Psoas muscle (tissue), 8 donors: ENCODE data around the gene CGB3. TPM values are rescaled to one million over a fixed set of nuclear protein-coding genes. Genes with fewer than 3 reads are reported as not detected.
"Not testable (repeated sequence)": the region's sequence is repeated elsewhere in the genome, so short reads cannot be mapped to it uniquely, and the experiment has no call there.

Source experiments
- ATAC-seq, 4 donors: fragments of 200-7000 bp; cut with Tn5 transposase; one replicate each; pipeline ENCODE4 v1.9.1; 2020; ENCODE audit warnings: moderate library complexity in 3 of 4, mild to moderate bottlenecking in 2 of 4
- DNase-seq, 2 donors: peaks; one replicate each; pipeline ENCODE4 v3.0.0-alpha.2; 2020
- H3K27ac ChIP-seq: fragments of 200-600 bp; one replicate; pipeline ENCODE4 v1.8.0; 2022
- H3K27me3 ChIP-seq, 3 donors: fragments of 200-600 bp in 1 of 3; one replicate each; pipeline versions ENCODE4 v1.6.1 to v1.8.0; 2013 to 2022; ENCODE audit warnings: low read length in 2 of 3, mild to moderate bottlenecking in 2 of 3, moderate library complexity in 1 of 3; ENCODE audit not compliant: insufficient read depth in 3 of 3
- H3K36me3 ChIP-seq, 2 donors: fragments of 200-600 bp in 1 of 2; one replicate each; pipeline versions ENCODE4 v1.6.1 to v1.8.0; 2013 to 2022; ENCODE audit warnings: low read depth in 1 of 2, mild to moderate bottlenecking in 1 of 2, moderate library complexity in 1 of 2; ENCODE audit not compliant: insufficient read depth in 1 of 2
- H3K4me1 ChIP-seq: fragments of 200-600 bp; one replicate; pipeline ENCODE4 v1.8.0; 2022
- H3K4me3 ChIP-seq: fragments of 200-600 bp; one replicate; pipeline ENCODE4 v1.8.0; 2022; ENCODE audit warnings: mild to moderate bottlenecking
- H3K9me3 ChIP-seq: fragments of 200-600 bp; one replicate; pipeline ENCODE4 v1.8.0; 2022
- WGBS, 3 donors: extraction: QIAGEN DNeasy Blood & Tissue Kit; methylation state at CpG; one replicate each; pipeline versions ENCODE4 v1.1.6 to v1.1.7; 2013; 5-methylcytosine and 5-hydroxymethylcytosine counted together
- intact Hi-C, 2 donors: fragments of 100-400 bp; cut with DNase I; formaldehyde crosslinking; loops; one replicate each; pipeline versions ENCODE4 v1.11.0 to v1.14.2; 2022
- polyA plus RNA-seq, 3 donors: library from polyadenylated mRNA; stranded (reverse); fragments of 200-250 nt; gene quantifications; one replicate each; pipeline ENCODE4 v1.2.3, GENCODE V29; 2013
- total RNA-seq, 4 donors: library from RNA; stranded (reverse); fragmentation: NEBNext Ultra II Directional in 2 of 4; extraction: Animal tissue kit (Norgen Biotek cat#: 25700) in 2 of 4; gene quantifications; one replicate each; pipeline versions ENCODE4 v1.2.1 to v1.2.4, GENCODE V29; 2021 to 2023
- TF ChIP-seq, protein P1 (sequence below): fragments of 200-600 bp; IDR thresholded peaks from one replicate; pipeline ENCODE4 v1.8.0; 2022; ENCODE audit warnings: antibody characterized with exemption
- donor health status: healthy with polysubstance abuse.
- donor health status: DM: no; HTN: no; CAD: no; lungs with moderate emphysema.
- donor health status: Bipolar disorder and iron deficiency.
- donor health status: healthy.
- donor health status: DM: yes; HTN: yes; CAD: no.
- donor health status: DM: no; HTN: no; CAD: no.
- donor health status: DM: no; HTN: no; CAD: no.
- donor health status: DM: yes; HTN: yes; CAD: no.

The CGB3 gene
- total and polyA plus RNA-seq, 7 donors = not detected

DNA sequence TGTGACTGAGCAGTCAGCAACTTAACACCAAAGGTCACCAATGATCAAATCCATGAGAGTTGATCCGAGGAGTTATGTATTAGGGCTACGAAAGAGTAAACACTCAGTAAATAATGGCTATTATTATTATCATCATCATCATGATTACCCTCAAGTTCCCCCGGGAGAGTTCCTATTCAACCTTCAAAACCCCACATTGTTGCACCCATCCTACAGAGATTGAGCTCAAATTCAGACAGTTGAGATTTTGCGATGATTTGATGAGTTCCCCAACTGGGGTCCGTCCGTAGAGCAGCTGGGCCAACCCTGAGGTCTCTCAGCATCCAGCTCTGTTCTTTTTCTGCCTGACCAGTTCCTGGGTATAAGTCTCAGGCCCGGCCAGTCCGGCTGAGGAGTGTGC, 14.0 kb upstream of the CGB3 start:
- H3K4me3 ChIP-seq, H3K27ac ChIP-seq, H3K4me1 ChIP-seq, H3K36me3 ChIP-seq, DNase-seq, ATAC-seq, H3K27me3 ChIP-seq, intact Hi-C loops, H3K9me3 ChIP-seq: not testable (repeated sequence)
- 86 to 92% (median 92%) methylated on average over 5 to 7 of the region's 8 CpGs for WGBS, 3 donors

DNA sequence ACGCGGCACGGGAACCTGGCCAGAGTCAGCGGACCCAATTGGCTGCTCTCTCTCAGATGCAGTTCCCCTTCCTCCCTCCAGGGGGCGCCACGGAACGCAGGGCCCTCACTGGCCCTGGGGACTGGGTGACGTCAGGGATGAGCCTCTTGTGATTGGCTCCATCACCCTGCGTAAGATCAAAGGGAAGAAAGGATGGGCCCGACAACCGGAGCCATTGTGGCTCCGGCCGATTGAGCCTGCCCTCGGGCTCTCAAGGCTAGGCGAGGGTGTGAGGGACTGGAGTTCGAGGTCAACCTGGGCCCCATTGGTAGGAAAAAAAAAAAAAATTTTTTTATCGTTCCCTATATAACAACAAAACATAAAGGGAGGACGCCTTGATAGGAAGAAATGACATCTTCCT, 12.7 kb upstream of the CGB3 start, which contains the start of gene CGB1:
TSS of gene CGB1 (minus strand) at position 81 of the 400 bp plus-strand sequence. CDS start 184 bp downstream, outside the sequence.
- H3K27me3 ChIP-seq, H3K9me3 ChIP-seq, H3K27ac ChIP-seq, H3K4me3 ChIP-seq, DNase-seq, intact Hi-C loops, H3K36me3 ChIP-seq, H3K4me1 ChIP-seq: not testable (repeated sequence)
- TF ChIP-seq, protein P1, sequence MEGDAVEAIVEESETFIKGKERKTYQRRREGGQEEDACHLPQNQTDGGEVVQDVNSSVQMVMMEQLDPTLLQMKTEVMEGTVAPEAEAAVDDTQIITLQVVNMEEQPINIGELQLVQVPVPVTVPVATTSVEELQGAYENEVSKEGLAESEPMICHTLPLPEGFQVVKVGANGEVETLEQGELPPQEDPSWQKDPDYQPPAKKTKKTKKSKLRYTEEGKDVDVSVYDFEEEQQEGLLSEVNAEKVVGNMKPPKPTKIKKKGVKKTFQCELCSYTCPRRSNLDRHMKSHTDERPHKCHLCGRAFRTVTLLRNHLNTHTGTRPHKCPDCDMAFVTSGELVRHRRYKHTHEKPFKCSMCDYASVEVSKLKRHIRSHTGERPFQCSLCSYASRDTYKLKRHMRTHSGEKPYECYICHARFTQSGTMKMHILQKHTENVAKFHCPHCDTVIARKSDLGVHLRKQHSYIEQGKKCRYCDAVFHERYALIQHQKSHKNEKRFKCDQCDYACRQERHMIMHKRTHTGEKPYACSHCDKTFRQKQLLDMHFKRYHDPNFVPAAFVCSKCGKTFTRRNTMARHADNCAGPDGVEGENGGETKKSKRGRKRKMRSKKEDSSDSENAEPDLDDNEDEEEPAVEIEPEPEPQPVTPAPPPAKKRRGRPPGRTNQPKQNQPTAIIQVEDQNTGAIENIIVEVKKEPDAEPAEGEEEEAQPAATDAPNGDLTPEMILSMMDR = peak; percentile 39
- 50 to 51% (median 51%) methylated on average over 17 to 18 of the region's 18 CpGs for WGBS, 3 donors
- peak in 3 of 4 donors; percentile 30 to 57 (median 57) for ATAC-seq

- DNase-seq, H3K4me3 ChIP-seq, H3K27ac ChIP-seq, H3K36me3 ChIP-seq, intact Hi-C loops, H3K9me3 ChIP-seq, H3K27me3 ChIP-seq, H3K4me1 ChIP-seq: not testable (repeated sequence)
- TF ChIP-seq, protein P1 = peak; percentile 27
- peak in 3 of 4 donors; percentile 19 to 52 (median 40) for ATAC-seq
- WGBS, 3 donors = 19 to 21% (median 21%) methylated on average over 27 to 28 of the region's 28 CpGs
Observed at GRCh38 chr19:49031642-49032301, 7.6 kb upstream of the CGB3 start, which contains the start of gene CGB2. Gene CGB2, plus strand, starts transcription at chr19:49031890. Its CDS starts 206 bp downstream, at chr19:49032096.

- 79 to 94% (median 93%) methylated on average over 2 to 6 of the region's 8 CpGs for WGBS, 3 donors
- H3K27me3 ChIP-seq, H3K4me1 ChIP-seq, DNase-seq, H3K4me3 ChIP-seq, H3K27ac ChIP-seq, H3K9me3 ChIP-seq, ATAC-seq, H3K36me3 ChIP-seq, intact Hi-C loops: not testable (repeated sequence)
Observed at GRCh38 chr19:49030323-49030722, 6.2 kb upstream of the CGB3 start.

GRCh38 chr19:49029749-49030148, 5.6 kb upstream of the CGB3 start:
- H3K4me1 ChIP-seq, H3K9me3 ChIP-seq, intact Hi-C loops, H3K27ac ChIP-seq, ATAC-seq, DNase-seq, H3K27me3 ChIP-seq, H3K4me3 ChIP-seq, H3K36me3 ChIP-seq: not testable (repeated sequence)
- WGBS, 3 donors = 80 to 91% (median 86%) methylated on average over 7 to 14 of the region's 14 CpGs

DNA sequence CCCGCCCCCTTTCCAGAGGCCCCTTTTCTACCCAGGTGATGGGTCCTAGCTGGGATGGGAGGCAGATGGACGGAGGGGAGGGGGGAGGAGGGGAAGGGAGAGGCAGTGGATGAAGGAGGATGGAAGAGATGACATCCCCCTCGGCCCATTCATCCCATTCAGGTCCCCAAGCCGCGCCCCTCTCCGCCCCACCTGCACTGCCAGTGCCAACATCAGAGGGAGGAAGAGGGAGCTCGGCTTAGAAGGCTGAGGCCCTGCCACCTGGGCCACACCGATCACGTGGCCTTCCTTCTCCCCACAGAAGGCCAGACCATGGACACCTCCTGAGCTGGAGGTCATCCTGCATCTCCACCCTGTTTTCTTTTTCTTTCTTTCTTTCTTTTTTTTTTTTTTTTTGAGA, 4.6 kb upstream of the CGB3 start:
- intact Hi-C loops, H3K4me3 ChIP-seq, H3K27me3 ChIP-seq, DNase-seq, H3K27ac ChIP-seq, H3K9me3 ChIP-seq, H3K36me3 ChIP-seq, ATAC-seq, H3K4me1 ChIP-seq: not testable (repeated sequence)
- WGBS, 3 donors = 74 to 90% (median 80%) methylated on average over 2 to 9 of the region's 9 CpGs

DNA sequence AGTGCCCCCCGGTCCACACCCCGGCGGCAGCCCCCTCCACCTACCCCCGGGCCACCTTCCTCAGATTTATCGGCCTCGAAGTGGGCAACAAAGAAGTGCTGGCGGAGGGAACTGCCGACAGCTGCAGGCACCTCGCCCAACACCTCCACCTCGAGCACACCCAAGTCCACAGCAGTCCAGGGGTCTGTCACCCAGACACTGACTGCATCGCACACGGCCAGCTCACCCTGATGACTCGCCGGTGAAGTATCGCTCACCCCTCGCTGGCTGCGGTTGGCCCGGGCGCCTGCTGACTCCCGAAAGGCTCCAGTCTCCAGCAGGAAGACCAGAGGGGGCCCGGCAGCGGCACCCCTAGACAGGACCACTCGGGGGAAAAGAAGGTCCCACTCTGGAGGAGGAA, 1.5 kb upstream of the CGB3 start:
- H3K9me3 ChIP-seq, ATAC-seq, H3K4me3 ChIP-seq, intact Hi-C loops, H3K36me3 ChIP-seq, H3K4me1 ChIP-seq, H3K27me3 ChIP-seq, H3K27ac ChIP-seq, DNase-seq: not testable (repeated sequence)
- 80 to 84% (median 82%) methylated on average over 23 of the region's 23 CpGs for WGBS, 3 donors

DNA sequence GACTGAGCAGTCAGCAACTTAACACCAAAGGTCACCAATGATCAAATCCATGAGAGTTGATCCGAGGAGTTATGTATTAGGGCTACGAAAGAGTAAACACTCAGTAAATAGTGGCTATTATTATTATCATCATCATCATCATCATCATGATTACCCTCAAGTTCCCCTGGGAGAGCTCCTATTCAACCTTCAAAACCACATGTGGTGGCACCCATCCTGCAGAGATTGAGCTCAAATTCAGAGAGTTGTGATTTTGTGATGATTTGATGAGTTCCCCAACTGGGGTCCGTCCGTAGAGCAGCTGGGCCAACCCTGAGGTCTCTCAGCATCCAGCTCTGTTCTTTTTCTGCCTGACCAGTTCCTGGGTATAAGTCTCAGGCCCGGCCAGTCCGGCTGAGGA, 955 bp upstream of the CGB3 start:
- H3K9me3 ChIP-seq, H3K4me1 ChIP-seq, H3K27ac ChIP-seq, H3K4me3 ChIP-seq, DNase-seq, ATAC-seq, H3K36me3 ChIP-seq, H3K27me3 ChIP-seq, intact Hi-C loops: not testable (repeated sequence)
- 76 to 89% (median 80%) methylated on average over 2 to 4 of the region's 6 CpGs for WGBS, 3 donors
